ENCODE results near the gene ERAS.

- TF ChIP-seq CTCF (conservative IDR thresholded peaks at IDR 0.05; ENCODE audit: low read depth, low read length) (no peak), EZH2 (IDR thresholded peaks at IDR 0.05; ENCODE audit: low read length, unreplicated experiment) (no peak)
Measured at GRCh38 chrX:48852857-48853256, 26.5 kb downstream of the ERAS start.
